ENCODE measurements around the gene SYNE1.

Gene SYNE1

GRCh38 chr6:152609125-152609670, 28.0 kb downstream of the SYNE1 start:
- no peak for TF ChIP-seq ZNF274 (IDR thresholded peaks at IDR 0.05; ENCODE audit: low read depth, low read length)
- no peak for TF ChIP-seq SUZ12 (IDR thresholded peaks at IDR 0.05; ENCODE audit: extremely low read depth, insufficient read depth, insufficient read length)
- TF ChIP-seq YY1 (IDR thresholded peaks at IDR 0.05; ENCODE audit: insufficient read depth, insufficient read length) = no peak
- Histone ChIP-seq H3K27me3 (ENCODE audit: insufficient read depth, insufficient read length) (no peaks in the 10 kb centered on the region), H3K36me3 (ENCODE audit: insufficient read depth, insufficient read length, low read length) (no peaks in the 10 kb centered on the region), H3K4me1 (ENCODE audit: insufficient read depth, insufficient read length) (no peaks in the 10 kb centered on the region), H3K9ac (ENCODE audit: insufficient read length, low read depth) (no peak overlapping the region), H3K4me3 (ENCODE audit: insufficient read length, low read depth) (no peak overlapping the region), H3K9me3 (ENCODE audit: insufficient read depth, low read length) (no peaks in the 10 kb centered on the region)
- DNase-seq (ENCODE audit: low read depth, low spot score) = no peak

- Histone ChIP-seq H3K9me3 (ENCODE audit: insufficient read depth, low read length) (no peaks in the 10 kb centered on the region), H3K27me3 (ENCODE audit: insufficient read depth, insufficient read length) (no peaks in the 10 kb centered on the region), H3K4me1 (ENCODE audit: insufficient read depth, insufficient read length) (no peaks in the 10 kb centered on the region), H3K9ac (ENCODE audit: insufficient read length, low read depth) (no peak overlapping the region), H3K4me3 (ENCODE audit: insufficient read length, low read depth) (no peak overlapping the region), H3K36me3 (ENCODE audit: insufficient read depth, insufficient read length, low read length) (no peaks in the 10 kb centered on the region)
- TF ChIP-seq ZNF274 (IDR thresholded peaks at IDR 0.05; ENCODE audit: low read depth, low read length) (no peak), SUZ12 (IDR thresholded peaks at IDR 0.05; ENCODE audit: extremely low read depth, insufficient read depth, insufficient read length) (no peak), YY1 (IDR thresholded peaks at IDR 0.05; ENCODE audit: insufficient read depth, insufficient read length) (no peak)
- no peak for DNase-seq (ENCODE audit: low read depth, low spot score)
Observed at GRCh38 chr6:152605941-152606340, 31.2 kb downstream of the SYNE1 start.

- Histone ChIP-seq H3K9ac (ENCODE audit: insufficient read length, low read depth) (no peak overlapping the region), H3K27me3 (ENCODE audit: insufficient read depth, insufficient read length) (no peaks in the 10 kb centered on the region), H3K4me1 (ENCODE audit: insufficient read depth, insufficient read length) (no peaks in the 10 kb centered on the region), H3K4me3 (ENCODE audit: insufficient read length, low read depth) (no peak overlapping the region), H3K9me3 (ENCODE audit: insufficient read depth, low read length) (no peaks in the 10 kb centered on the region), H3K36me3 (ENCODE audit: insufficient read depth, insufficient read length, low read length) (no peaks in the 10 kb centered on the region)
- TF ChIP-seq SUZ12 (IDR thresholded peaks at IDR 0.05; ENCODE audit: extremely low read depth, insufficient read depth, insufficient read length) = no peak
- no peak for TF ChIP-seq YY1 (IDR thresholded peaks at IDR 0.05; ENCODE audit: insufficient read depth, insufficient read length)
- TF ChIP-seq ZNF274 (IDR thresholded peaks at IDR 0.05; ENCODE audit: low read depth, low read length) = no peak
- no peak for DNase-seq (ENCODE audit: low read depth, low spot score)
Observed at GRCh38 chr6:152605342-152605741, 31.8 kb downstream of the SYNE1 start.

GRCh38 chr6:152603911-152604310, 33.3 kb downstream of the SYNE1 start:
- H3K36me3 ChIP-seq (ENCODE audit: insufficient read depth, insufficient read length, low read length) = no peaks in the 10 kb centered on the region
- TF ChIP-seq YY1 (IDR thresholded peaks at IDR 0.05; ENCODE audit: insufficient read depth, insufficient read length) (no peak), ZNF274 (IDR thresholded peaks at IDR 0.05; ENCODE audit: low read depth, low read length) (no peak), SUZ12 (IDR thresholded peaks at IDR 0.05; ENCODE audit: extremely low read depth, insufficient read depth, insufficient read length) (no peak)
- H3K9me3 ChIP-seq (ENCODE audit: insufficient read depth, low read length) = no peaks in the 10 kb centered on the region
- H3K27me3 ChIP-seq (ENCODE audit: insufficient read depth, insufficient read length) = no peaks in the 10 kb centered on the region
- no peak overlapping the region for H3K9ac ChIP-seq (ENCODE audit: insufficient read length, low read depth)
- no peak overlapping the region for H3K4me3 ChIP-seq (ENCODE audit: insufficient read length, low read depth)
- H3K4me1 ChIP-seq (ENCODE audit: insufficient read depth, insufficient read length) = no peaks in the 10 kb centered on the region
- DNase-seq (ENCODE audit: low read depth, low spot score) = no peak

GRCh38 chr6:152600022-152600421, 37.1 kb downstream of the SYNE1 start:
- no peak for TF ChIP-seq ZNF274 (IDR thresholded peaks at IDR 0.05; ENCODE audit: low read depth, low read length)
- TF ChIP-seq YY1 (IDR thresholded peaks at IDR 0.05; ENCODE audit: insufficient read depth, insufficient read length) = no peak
- TF ChIP-seq SUZ12 (IDR thresholded peaks at IDR 0.05; ENCODE audit: extremely low read depth, insufficient read depth, insufficient read length) = no peak
- H3K36me3 ChIP-seq (ENCODE audit: insufficient read depth, insufficient read length, low read length) = no peaks in the 10 kb centered on the region
- no peak overlapping the region for H3K4me3 ChIP-seq (ENCODE audit: insufficient read length, low read depth)
- no peaks in the 10 kb centered on the region for H3K27me3 ChIP-seq (ENCODE audit: insufficient read depth, insufficient read length)
- H3K9ac ChIP-seq (ENCODE audit: insufficient read length, low read depth) = no peak overlapping the region
- DNase-seq (ENCODE audit: low read depth, low spot score) = no peak
- no peaks in the 10 kb centered on the region for H3K4me1 ChIP-seq (ENCODE audit: insufficient read depth, insufficient read length)
- H3K9me3 ChIP-seq (ENCODE audit: insufficient read depth, low read length) = no peaks in the 10 kb centered on the region

GRCh38 chr6:152598901-152599537, 38.1 kb downstream of the SYNE1 start:
- H3K4me3 ChIP-seq (ENCODE audit: insufficient read length, low read depth) = no peak overlapping the region
- no peaks in the 10 kb centered on the region for H3K36me3 ChIP-seq (ENCODE audit: insufficient read depth, insufficient read length, low read length)
- DNase-seq (ENCODE audit: low read depth, low spot score) = no peak
- H3K9ac ChIP-seq (ENCODE audit: insufficient read length, low read depth) = no peak overlapping the region
- no peaks in the 10 kb centered on the region for H3K9me3 ChIP-seq (ENCODE audit: insufficient read depth, low read length)
- no peaks in the 10 kb centered on the region for H3K27me3 ChIP-seq (ENCODE audit: insufficient read depth, insufficient read length)
- H3K4me1 ChIP-seq (ENCODE audit: insufficient read depth, insufficient read length) = no peaks in the 10 kb centered on the region
- no peak for TF ChIP-seq YY1 (IDR thresholded peaks at IDR 0.05; ENCODE audit: insufficient read depth, insufficient read length)
- no peak for TF ChIP-seq SUZ12 (IDR thresholded peaks at IDR 0.05; ENCODE audit: extremely low read depth, insufficient read depth, insufficient read length)
- no peak for TF ChIP-seq ZNF274 (IDR thresholded peaks at IDR 0.05; ENCODE audit: low read depth, low read length)

- TF ChIP-seq YY1 (IDR thresholded peaks at IDR 0.05; ENCODE audit: insufficient read depth, insufficient read length) (no peak), SUZ12 (IDR thresholded peaks at IDR 0.05; ENCODE audit: extremely low read depth, insufficient read depth, insufficient read length) (no peak), ZNF274 (IDR thresholded peaks at IDR 0.05; ENCODE audit: low read depth, low read length) (no peak)
Observed at GRCh38 chr6:152598421-152598820, 38.7 kb downstream of the SYNE1 start.

More at GRCh38 chr6:152598421-152598820, 38.7 kb downstream of the SYNE1 start:
- no peaks in the 10 kb centered on the region for H3K27me3 ChIP-seq (ENCODE audit: insufficient read depth, insufficient read length)
- no peaks in the 10 kb centered on the region for H3K9me3 ChIP-seq (ENCODE audit: insufficient read depth, low read length)
- no peaks in the 10 kb centered on the region for H3K36me3 ChIP-seq (ENCODE audit: insufficient read depth, insufficient read length, low read length)
- H3K4me1 ChIP-seq (ENCODE audit: insufficient read depth, insufficient read length) = no peaks in the 10 kb centered on the region
- no peak for DNase-seq (ENCODE audit: low read depth, low spot score)
- H3K4me3 ChIP-seq (ENCODE audit: insufficient read length, low read depth) = no peak overlapping the region
- no peak overlapping the region for H3K9ac ChIP-seq (ENCODE audit: insufficient read length, low read depth)
